ENCODE results near the gene COL16A1. TPM values are rescaled to one million over a fixed set of nuclear protein-coding genes. Genes with fewer than 3 reads are reported as not detected.

The COL16A1 gene
- total and polyA plus RNA-seq, 4 donors = 0.43 to 3.8 (median 2.3) TPM

GRCh38 chr1:31672986-31673385 lies 30.8 kb downstream of the COL16A1 start (continued):
- TF ChIP-seq TAF1 (conservative IDR thresholded peaks at IDR 0.05) = no peak
- no peak for TF ChIP-seq FOXA2 (IDR thresholded peaks at IDR 0.05)
- TF ChIP-seq RXRA (IDR thresholded peaks at IDR 0.05) = no peak
- TF ChIP-seq HNF4A (conservative IDR thresholded peaks at IDR 0.05) = no peak
- no peak for TF ChIP-seq SP1 (IDR thresholded peaks at IDR 0.05)
- TF ChIP-seq GABPA (IDR thresholded peaks at IDR 0.05 in 1 of 2, conservative IDR thresholded peaks at IDR 0.05 in 1 of 2) = no peak
- no peak for TF ChIP-seq YY1 (IDR thresholded peaks at IDR 0.05)
- TF ChIP-seq HNF4G (IDR thresholded peaks at IDR 0.05) = no peak
- TF ChIP-seq NR2F2 (IDR thresholded peaks at IDR 0.05) = no peak
- TF ChIP-seq, protein P1, sequence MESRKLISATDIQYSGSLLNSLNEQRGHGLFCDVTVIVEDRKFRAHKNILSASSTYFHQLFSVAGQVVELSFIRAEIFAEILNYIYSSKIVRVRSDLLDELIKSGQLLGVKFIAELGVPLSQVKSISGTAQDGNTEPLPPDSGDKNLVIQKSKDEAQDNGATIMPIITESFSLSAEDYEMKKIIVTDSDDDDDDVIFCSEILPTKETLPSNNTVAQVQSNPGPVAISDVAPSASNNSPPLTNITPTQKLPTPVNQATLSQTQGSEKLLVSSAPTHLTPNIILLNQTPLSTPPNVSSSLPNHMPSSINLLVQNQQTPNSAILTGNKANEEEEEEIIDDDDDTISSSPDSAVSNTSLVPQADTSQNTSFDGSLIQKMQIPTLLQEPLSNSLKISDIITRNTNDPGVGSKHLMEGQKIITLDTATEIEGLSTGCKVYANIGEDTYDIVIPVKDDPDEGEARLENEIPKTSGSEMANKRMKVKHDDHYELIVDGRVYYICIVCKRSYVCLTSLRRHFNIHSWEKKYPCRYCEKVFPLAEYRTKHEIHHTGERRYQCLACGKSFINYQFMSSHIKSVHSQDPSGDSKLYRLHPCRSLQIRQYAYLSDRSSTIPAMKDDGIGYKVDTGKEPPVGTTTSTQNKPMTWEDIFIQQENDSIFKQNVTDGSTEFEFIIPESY (IDR thresholded peaks at IDR 0.05) = no peak
- TF ChIP-seq RAD21 (IDR thresholded peaks at IDR 0.05) = no peak

DNA sequence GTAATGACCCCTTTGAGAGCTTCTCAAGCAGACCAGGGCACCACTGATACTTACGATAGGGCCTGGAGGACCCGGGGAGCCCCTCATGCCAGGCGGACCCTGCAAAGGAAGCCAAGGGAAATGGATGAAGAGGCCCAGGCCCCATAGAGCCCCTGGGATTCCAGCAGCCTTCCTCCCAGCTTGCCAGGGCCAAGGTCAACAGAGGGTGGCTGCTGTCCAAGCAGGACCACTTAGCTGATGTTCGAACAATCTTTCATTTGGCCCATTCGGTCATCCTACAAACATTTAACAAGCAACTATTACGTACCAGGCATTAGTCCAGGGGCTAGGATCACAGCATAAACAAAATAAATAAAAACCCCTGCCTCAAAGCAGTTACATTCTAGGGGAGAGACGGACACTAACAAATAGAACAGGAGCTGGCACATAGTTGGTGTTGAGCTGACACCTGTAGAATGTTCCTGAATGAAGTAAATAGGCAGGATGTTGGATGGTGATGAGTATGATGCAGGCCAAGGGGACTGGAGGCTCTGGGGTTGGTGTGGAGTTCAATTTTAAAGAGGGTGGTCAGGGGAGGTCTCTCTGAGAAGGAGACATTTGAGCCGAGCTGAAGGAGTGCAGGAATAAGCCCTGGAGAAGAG lies 32.1 kb downstream of the COL16A1 start:
- Histone ChIP-seq H3K9me3 (ENCODE audit: control insufficient read depth in 4 of 4, low read length in 3 of 4) (no peaks in the 10 kb centered on the region), H3K4me3 (ENCODE audit: low read depth in 1 of 3, low read length in 3 of 3) (no peak overlapping the region), H3K36me3 (ENCODE audit: control insufficient read depth in 4 of 4, insufficient read depth in 3 of 4, low read depth in 1 of 4, low read length in 3 of 4) (no peaks in the 10 kb centered on the region), H3K9ac (ENCODE audit: low read depth in 1 of 2, low read length in 2 of 2) (no peak overlapping the region), H3K27ac (ENCODE audit: low read depth in 1 of 2, low read length in 2 of 2) (no peak overlapping the region), H3K4me1 (ENCODE audit: control insufficient read depth in 4 of 4, insufficient read depth in 4 of 4, low read length in 3 of 4) (peaks cover 0 to 9% (median 2%) of the 10 kb centered on the region in 4 donors), H3K27me3 (ENCODE audit: control insufficient read depth in 4 of 4, insufficient read depth in 4 of 4, low read length in 3 of 4) (no peaks in the 10 kb centered on the region)
- no peak for TF ChIP-seq HNF4A (conservative IDR thresholded peaks at IDR 0.05)
- no peak for TF ChIP-seq SP1 (IDR thresholded peaks at IDR 0.05)
- TF ChIP-seq NR2F2 (IDR thresholded peaks at IDR 0.05) = no peak
- no peak for TF ChIP-seq FOXA2 (IDR thresholded peaks at IDR 0.05)
- TF ChIP-seq MAX (IDR thresholded peaks at IDR 0.05) = no peak
- TF ChIP-seq, protein P2, sequence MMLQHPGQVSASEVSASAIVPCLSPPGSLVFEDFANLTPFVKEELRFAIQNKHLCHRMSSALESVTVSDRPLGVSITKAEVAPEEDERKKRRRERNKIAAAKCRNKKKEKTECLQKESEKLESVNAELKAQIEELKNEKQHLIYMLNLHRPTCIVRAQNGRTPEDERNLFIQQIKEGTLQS (IDR thresholded peaks at IDR 0.05) = no peak
- TF ChIP-seq RAD21 (IDR thresholded peaks at IDR 0.05) = no peak
- TF ChIP-seq GABPA (IDR thresholded peaks at IDR 0.05 in 1 of 2, conservative IDR thresholded peaks at IDR 0.05 in 1 of 2) = no peak
- TF ChIP-seq RXRA (IDR thresholded peaks at IDR 0.05) = no peak
- WGBS = 85% methylated on average over 8 of the region's 8 CpGs
- DNase-seq (ENCODE audit: low spot score) = no peak

- no peaks in the 10 kb centered on the region for H3K36me3 ChIP-seq (ENCODE audit: control insufficient read depth in 4 of 4, insufficient read depth in 3 of 4, low read depth in 1 of 4, low read length in 3 of 4)
- no peak for DNase-seq (ENCODE audit: low spot score)
- peaks cover 0 to 9% (median 2%) of the 10 kb centered on the region in 4 donors for H3K4me1 ChIP-seq (ENCODE audit: control insufficient read depth in 4 of 4, insufficient read depth in 4 of 4, low read length in 3 of 4)
- no peak overlapping the region for H3K4me3 ChIP-seq (ENCODE audit: low read depth in 1 of 3, low read length in 3 of 3)
- WGBS = 89% methylated on average over 11 of the region's 11 CpGs
- no peaks in the 10 kb centered on the region for H3K27me3 ChIP-seq (ENCODE audit: control insufficient read depth in 4 of 4, insufficient read depth in 4 of 4, low read length in 3 of 4)
- H3K27ac ChIP-seq (ENCODE audit: low read depth in 1 of 2, low read length in 2 of 2) = no peak overlapping the region
- H3K9me3 ChIP-seq (ENCODE audit: control insufficient read depth in 4 of 4, low read length in 3 of 4) = no peaks in the 10 kb centered on the region
- H3K9ac ChIP-seq (ENCODE audit: low read depth in 1 of 2, low read length in 2 of 2) = no peak overlapping the region
- no peak for TF ChIP-seq EGR1 (IDR thresholded peaks at IDR 0.05; ENCODE audit: low read depth in 2 of 2)
- no peak for TF ChIP-seq REST (IDR thresholded peaks at IDR 0.05)
- no peak for TF ChIP-seq FOXA1 (IDR thresholded peaks at IDR 0.05)
- no peak for TF ChIP-seq RXRA (IDR thresholded peaks at IDR 0.05)
- TF ChIP-seq HNF4G (IDR thresholded peaks at IDR 0.05) = no peak
- no peak for TF ChIP-seq SP1 (IDR thresholded peaks at IDR 0.05)
- TF ChIP-seq HNF4A (conservative IDR thresholded peaks at IDR 0.05) = no peak
- TF ChIP-seq, protein P1 (IDR thresholded peaks at IDR 0.05) = no peak
- TF ChIP-seq NR2F2 (IDR thresholded peaks at IDR 0.05) = no peak
- no peak for TF ChIP-seq TAF1 (conservative IDR thresholded peaks at IDR 0.05)
- TF ChIP-seq YY1 (IDR thresholded peaks at IDR 0.05) = no peak
- no peak for TF ChIP-seq MAX (IDR thresholded peaks at IDR 0.05)
- TF ChIP-seq RAD21 (IDR thresholded peaks at IDR 0.05) = no peak
- no peak for TF ChIP-seq GABPA (IDR thresholded peaks at IDR 0.05 in 1 of 2, conservative IDR thresholded peaks at IDR 0.05 in 1 of 2)
- TF ChIP-seq CTCF (IDR thresholded peaks at IDR 0.05; ENCODE audit: low read depth, low read length, missing input control) = no peak
- TF ChIP-seq FOXA2 (IDR thresholded peaks at IDR 0.05) = no peak
- TF ChIP-seq JUND (IDR thresholded peaks at IDR 0.05) = no peak
These were observed 32.7 kb downstream of the COL16A1 start for GRCh38 chr1:31671147-31671546.

Measured in liver (tissue), 9 donors.